HG03354 (cell line): ENCODE data around the gene IGFL3.
"Not testable (repeated sequence)": the region's sequence is repeated elsewhere in the genome, so short reads cannot be mapped to it uniquely, and the experiment has no call there.

Experiments
- ATAC-seq: cut with Tn5 transposase; IDR thresholded peaks from one replicate; pipeline ENCODE4 v1.9.1; 2021; ENCODE audit warnings: mild to moderate bottlenecking; ENCODE audit not compliant: unreplicated experiment, poor library complexity, severe bottlenecking

Gene IGFL3

DNA sequence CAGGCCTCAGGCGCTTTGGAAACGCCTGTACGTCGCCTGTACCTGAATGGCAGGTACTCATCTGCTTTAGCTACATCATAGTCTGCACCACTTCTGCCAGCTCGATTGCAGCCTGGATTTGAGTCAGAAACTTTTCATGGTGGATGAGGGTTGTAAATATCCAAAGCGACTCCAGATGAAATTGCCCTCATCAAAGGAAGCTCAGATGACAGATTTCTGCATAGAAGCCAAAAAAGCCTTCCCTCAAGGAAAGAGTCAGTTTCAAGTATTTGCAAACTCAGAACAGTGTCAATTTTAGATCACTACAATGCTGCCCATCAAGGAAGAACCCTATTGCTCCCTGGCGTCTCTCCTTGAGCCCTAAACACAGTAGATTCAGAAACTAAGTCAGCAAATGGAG is 44.9 kb downstream of the IGFL3 start:
- no peak for ATAC-seq

DNA sequence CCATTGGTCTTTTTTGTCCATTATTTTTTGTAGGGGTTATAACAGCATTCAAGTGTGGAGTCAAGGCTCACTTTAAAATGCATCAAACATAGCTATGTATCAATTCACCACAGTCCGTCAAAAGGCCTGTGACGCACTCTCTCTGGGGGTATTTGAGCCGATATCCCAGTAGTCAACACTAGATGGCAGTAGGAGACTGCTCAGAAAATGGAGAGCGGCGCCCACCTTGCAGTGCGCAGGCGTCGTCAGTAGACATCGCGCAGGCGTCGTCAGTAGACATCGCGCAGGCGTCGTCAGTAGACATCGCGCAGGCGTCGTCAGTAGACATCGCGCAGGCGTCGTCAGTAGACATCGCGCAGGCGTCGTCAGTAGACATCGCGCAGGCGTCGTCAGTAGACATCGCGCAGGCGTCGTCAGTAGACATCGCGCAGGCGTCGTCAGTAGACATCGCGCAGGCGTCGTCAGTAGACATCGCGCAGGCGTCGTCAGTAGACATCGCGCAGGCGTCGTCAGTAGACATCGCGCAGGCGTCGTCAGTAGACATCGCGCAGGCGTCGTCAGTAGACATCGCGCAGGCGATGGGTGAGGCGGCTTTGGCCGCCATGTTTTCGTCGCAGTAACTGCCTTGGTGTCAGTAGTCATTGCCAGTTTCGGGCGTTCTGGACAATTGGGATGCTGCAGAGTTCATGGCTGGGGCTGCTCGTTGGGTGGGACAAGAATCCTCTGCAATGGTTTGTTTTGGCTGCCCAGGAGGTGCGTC is 45.7 kb downstream of the IGFL3 start:
- ATAC-seq: not testable (repeated sequence)

DNA sequence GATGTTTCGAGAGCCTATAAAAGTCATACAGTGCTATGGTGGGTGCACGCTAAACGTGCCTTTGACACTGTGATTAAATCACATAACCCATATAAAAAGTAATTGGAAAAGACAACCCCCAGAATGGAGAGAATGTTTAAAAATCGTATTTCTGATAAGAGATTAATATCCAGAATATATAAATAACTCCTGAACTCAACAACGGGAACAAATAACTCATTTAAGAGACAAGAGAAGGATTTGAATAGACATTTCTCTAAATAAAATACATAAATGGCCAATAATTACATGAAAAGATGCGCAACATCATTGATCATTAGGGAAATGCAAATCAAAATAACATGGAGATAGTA is 46.7 kb downstream of the IGFL3 start:
- ATAC-seq: no peak

DNA sequence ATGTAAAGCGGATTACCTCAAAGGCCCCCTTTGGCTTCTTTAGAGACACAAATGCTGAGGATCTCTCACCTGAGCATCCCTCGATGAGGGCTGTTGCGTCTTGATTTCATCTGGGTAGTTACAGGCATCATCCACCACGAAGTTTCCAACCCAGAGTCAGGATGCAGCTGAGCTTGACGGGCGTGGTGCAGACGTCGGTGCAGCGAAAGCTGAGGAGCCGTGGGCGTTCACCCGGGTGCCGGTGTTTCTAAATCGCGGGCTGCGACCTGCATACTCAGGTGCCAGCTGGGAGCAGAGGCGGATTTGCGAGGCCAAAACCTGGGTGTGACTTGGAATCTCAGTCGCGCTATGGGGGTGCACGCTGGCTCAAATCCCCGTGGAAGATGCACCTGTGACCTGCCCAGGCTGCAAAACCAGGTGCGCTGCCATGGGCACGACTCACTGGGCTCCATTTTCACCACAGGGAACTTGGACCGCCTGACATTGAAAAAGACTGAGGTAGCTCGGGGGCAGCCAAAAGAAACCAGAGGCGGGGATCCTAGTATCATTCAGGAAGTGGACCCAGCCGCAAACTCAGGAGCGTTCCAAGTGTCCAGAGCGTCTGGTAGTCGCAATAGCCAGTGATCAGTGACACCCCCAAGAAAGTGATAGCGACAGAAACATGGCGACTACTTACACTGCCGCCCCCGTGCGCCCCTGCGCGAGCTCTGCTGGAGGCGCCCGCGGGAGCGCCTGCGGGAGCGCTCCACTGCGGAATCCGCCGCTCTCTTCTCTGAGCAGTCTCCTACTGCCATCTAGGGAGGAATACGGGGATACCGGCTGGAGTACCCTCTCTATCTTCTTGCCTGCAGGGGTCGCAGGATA is 47.3 kb downstream of the IGFL3 start:
- ATAC-seq: no peak

DNA sequence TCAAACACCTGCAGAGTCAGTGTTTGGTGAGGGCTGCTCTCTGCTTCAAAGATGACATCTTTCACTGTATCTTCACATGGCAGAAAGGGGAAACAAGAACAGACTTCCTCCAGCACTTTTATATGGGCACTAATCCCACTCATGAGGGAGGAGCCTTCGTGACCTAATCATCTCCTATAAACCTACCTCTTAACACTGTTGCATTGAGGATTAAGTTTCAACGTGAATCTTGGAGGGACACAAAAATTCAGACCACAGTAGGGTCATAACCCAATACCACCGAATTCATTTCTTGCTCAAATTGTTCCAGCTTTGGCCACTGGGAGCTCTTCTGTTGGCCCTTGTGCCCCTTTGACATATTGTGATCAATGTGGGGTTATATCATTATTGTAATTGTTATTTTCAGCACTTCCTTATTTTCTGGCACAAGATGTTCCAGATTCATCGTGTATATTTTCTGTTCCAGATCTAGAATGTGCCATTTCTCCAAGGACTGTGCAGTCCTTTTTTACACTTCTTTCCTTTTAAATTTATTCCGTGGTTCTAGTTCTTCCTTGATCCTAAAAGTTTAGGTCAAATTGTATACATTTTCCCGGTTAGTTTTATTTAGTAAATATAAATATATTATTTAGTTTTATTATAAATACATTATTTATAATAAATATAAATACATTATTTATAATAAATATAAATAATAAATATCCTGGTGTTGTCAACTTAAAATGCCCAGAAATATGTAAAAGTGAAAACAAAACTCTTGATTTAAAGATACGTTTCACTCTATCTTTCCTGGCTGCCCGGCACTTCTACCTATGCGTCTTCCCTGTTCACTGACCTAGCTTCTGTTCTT is 48.2 kb downstream of the IGFL3 start:
- ATAC-seq: no peak

DNA sequence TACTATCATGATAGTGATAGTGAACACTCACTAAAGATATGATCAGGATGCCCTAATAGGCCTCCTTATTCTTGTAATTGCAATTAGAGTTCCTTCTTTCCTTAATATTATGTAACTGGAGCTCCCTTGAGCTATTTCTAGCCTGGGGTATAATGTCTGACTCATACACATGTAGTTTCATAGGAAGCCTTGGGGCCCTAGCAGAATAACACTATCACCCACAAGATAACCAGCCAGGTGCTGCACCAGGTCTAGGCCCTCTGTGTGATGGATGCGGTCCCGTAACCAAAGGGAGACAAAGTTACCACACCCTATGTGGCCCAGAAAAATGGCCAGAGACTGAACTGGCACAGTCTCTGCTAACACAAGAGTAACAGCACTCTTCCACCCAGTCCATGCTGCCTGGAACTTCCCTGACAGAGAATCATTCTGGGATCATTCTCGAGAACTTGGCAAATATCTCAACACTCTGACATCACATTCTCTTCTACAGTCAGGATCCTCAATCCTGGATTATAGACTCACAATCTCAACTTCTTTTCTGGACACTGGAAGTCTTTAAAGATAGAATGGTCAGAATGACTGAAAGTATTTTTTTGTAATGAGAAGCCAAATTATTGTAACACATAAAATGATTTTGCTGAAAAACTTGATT is 51.1 kb downstream of the IGFL3 start:
- ATAC-seq: no peak
